22Rv1 (cell line): ENCODE results near the gene PCYT2.

Experiments used
- ZFX ChIP-seq: fragments of 450-650 bp; IDR thresholded peaks from 2 replicates; pipeline ENCODE4 v1.6.1; 2017; ENCODE audit warnings: antibody characterized with exemption, borderline replicate concordance
- TF ChIP-seq, protein P1 (sequence below): fragments of 450-650 bp; IDR thresholded peaks from 2 replicates; pipeline ENCODE4 v1.5.1; 2017; ENCODE audit warnings: mild to moderate bottlenecking

DNA sequence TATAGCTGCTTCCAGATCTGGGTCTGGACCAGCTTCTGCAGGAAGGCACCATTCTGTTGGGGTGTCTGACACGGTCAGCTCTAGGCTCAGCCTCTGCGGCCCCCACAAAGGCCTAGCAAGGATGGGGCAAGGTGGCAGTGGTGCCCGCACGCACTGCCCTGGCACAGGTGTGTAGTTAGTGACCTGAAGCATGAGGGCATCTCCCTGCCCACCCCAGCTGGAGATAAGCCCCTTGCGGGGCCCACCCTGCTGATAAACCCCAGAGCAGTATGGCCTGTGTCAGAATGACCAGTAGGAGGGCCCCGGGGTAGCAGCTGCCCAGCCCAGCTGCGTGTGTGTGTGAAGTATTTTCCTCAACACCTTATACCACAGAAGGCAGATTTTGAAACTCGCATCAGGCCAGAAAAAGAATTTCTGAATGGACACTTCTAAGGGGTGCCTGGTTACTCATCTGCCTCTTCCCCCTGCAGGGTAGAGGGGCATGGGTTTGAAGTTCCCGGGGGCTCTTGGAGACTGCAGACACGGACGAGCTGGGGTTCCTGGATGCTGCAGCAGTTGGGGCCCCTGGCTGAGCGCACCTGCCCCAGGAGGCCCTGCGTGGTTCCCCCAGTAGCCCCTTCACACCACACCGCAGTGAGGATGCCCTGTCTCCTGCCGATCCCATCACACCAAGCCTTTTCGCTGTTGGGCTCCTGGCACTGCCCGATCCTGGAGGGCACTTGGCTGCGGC, 44.6 kb downstream of the PCYT2 start:
- TF ChIP-seq, protein P1, sequence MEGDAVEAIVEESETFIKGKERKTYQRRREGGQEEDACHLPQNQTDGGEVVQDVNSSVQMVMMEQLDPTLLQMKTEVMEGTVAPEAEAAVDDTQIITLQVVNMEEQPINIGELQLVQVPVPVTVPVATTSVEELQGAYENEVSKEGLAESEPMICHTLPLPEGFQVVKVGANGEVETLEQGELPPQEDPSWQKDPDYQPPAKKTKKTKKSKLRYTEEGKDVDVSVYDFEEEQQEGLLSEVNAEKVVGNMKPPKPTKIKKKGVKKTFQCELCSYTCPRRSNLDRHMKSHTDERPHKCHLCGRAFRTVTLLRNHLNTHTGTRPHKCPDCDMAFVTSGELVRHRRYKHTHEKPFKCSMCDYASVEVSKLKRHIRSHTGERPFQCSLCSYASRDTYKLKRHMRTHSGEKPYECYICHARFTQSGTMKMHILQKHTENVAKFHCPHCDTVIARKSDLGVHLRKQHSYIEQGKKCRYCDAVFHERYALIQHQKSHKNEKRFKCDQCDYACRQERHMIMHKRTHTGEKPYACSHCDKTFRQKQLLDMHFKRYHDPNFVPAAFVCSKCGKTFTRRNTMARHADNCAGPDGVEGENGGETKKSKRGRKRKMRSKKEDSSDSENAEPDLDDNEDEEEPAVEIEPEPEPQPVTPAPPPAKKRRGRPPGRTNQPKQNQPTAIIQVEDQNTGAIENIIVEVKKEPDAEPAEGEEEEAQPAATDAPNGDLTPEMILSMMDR = no peak
- no peak for TF ChIP-seq ZFX
